Activated CD8-positive, alpha-beta memory T cell treated with anti-CD3 and anti-CD28 coated beads, Interleukin-2, amount 10 ng/mL, durations not matched to agents 7 days and 5 days (primary cell): ENCODE measurements around the gene FBXO39. TPM values are rescaled to one million over a fixed set of nuclear protein-coding genes. Genes with fewer than 3 reads are reported as not detected.
"Not testable (repeated sequence)": the region's sequence is repeated elsewhere in the genome, so short reads cannot be mapped to it uniquely, and the experiment has no call there.

Experiments used
- ATAC-seq: fragments of 150-1000 bp; cut with Tn5 transposase; one replicate; pipeline ENCODE4 v1.10.0; 2021; ENCODE audit warnings: moderate library complexity
- CTCF ChIA-PET: fragments of 350-600 bp; sonication (Branson Sonifier 250); formaldehyde crosslinking; loops from one replicate; lab custom pipeline; 2021; ENCODE audit warnings: antibody characterized with exemption; lab: Charles Lee
- DNase-seq: peaks from one replicate; pipeline ENCODE4 v3.0.0-alpha.2; 2020
- H3K27ac Mint-ChIP-seq: one replicate; pipeline ENCODE4 v1.8.0; 2021; ENCODE audit warnings: mild to moderate bottlenecking, mixed read lengths
- H3K27me3 Mint-ChIP-seq: one replicate; pipeline ENCODE4 v1.8.0; 2021; ENCODE audit warnings: mixed read lengths
- H3K36me3 Mint-ChIP-seq: one replicate; pipeline ENCODE4 v1.8.0; 2021; ENCODE audit warnings: mild to moderate bottlenecking, mixed read lengths
- H3K4me1 Mint-ChIP-seq: one replicate; pipeline ENCODE4 v1.8.0; 2021; ENCODE audit warnings: mixed read lengths
- H3K4me3 Mint-ChIP-seq: one replicate; pipeline ENCODE4 v1.8.0; 2021; ENCODE audit warnings: mild to moderate bottlenecking, moderate library complexity, mixed read lengths
- H3K9me3 Mint-ChIP-seq: one replicate; pipeline ENCODE4 v1.8.0; 2022; ENCODE audit warnings: low read depth, mixed read lengths
- total RNA-seq, 2 experiments: library from RNA; stranded (reverse); gene quantifications; one replicate each; pipeline ENCODE4 v1.2.3, GENCODE V29; 2021

Gene FBXO39
- total RNA-seq, 2 experiments from 2014 or later: 0.42 to 1.5 TPM

- DNase-seq (peak; percentile 5), ATAC-seq (no peak)
- Mint-ChIP-seq H3K4me1 (peaks cover 16% of the 10 kb centered on the region), H3K27me3 (peaks cover 45% of the 10 kb centered on the region), H3K27ac (no peak overlapping the region), H3K4me3 (no peak overlapping the region), H3K36me3 (no peaks in the 10 kb centered on the region), H3K9me3 (no peaks in the 10 kb centered on the region)
- CTCF ChIA-PET: interaction anchor here (1.5 kb wide), 1 partner anchor 131 kb away, joined by 4 read pairs; no protein-coding TSS in a partner anchor
These were observed 21.0 kb downstream of the FBXO39 start for GRCh38 chr17:6796887-6797490.

DNA sequence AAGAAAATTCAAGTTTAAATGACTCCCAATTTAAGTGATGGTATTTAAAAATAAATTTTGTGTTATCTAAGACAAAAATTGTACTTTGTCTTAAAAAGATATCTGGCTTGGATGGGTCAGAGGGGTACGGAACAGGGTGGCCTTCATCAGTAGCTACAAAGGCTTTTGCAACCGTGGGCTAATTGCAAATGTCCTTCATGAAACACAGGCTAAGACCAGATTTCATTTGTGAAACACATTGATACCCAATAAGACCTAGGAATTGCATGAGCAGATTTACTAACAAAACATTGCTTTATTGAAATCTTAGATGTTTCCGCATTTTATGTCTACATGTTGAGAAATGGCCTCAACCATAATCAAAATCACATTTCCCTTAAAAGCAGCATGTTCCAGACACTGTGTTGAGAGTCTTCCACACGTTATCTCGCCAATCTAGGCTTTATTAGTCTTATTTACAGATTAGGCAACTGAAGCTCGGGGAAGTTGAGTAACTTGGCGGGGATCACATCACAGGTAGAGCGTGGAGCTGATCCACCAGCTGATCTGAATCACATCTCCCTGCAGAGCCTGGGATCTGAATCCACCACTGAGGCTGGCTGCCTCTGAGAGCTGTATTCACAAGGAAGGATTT lies 21.8 kb downstream of the FBXO39 start:
- DNase-seq: peak; percentile 31
- no peak overlapping the region for H3K4me3 Mint-ChIP-seq
- ATAC-seq: no peak
- no peak overlapping the region for H3K27ac Mint-ChIP-seq
- H3K36me3 Mint-ChIP-seq: no peaks in the 10 kb centered on the region
- CTCF ChIA-PET: no interaction called here
- peaks cover 37% of the 10 kb centered on the region for H3K27me3 Mint-ChIP-seq
- H3K9me3 Mint-ChIP-seq: no peaks in the 10 kb centered on the region
- H3K4me1 Mint-ChIP-seq: peaks cover 12% of the 10 kb centered on the region

GRCh38 chr17:6799738-6800137 lies 23.7 kb downstream of the FBXO39 start:
- H3K27ac Mint-ChIP-seq: no peak overlapping the region
- no peaks in the 10 kb centered on the region for H3K9me3 Mint-ChIP-seq
- H3K4me1 Mint-ChIP-seq: peaks cover 2% of the 10 kb centered on the region
- DNase-seq (peak; percentile 9), ATAC-seq (no peak)
- CTCF ChIA-PET: interaction anchor here (1.7 to 2.0 kb wide), 2 partner anchors 26 to 133 kb away, joined by 4 to 5 read pairs; no protein-coding TSS in a partner anchor
- no peak overlapping the region for H3K4me3 Mint-ChIP-seq
- peaks cover 37% of the 10 kb centered on the region for H3K27me3 Mint-ChIP-seq
- H3K36me3 Mint-ChIP-seq: no peaks in the 10 kb centered on the region

- Mint-ChIP-seq H3K27me3 (peaks cover 42% of the 10 kb centered on the region), H3K9me3 (no peaks in the 10 kb centered on the region)
- CTCF ChIA-PET: interaction anchor here (0.9 to 2.0 kb wide), 6 partner anchors 26 to 327 kb away, joined by 3 to 6 read pairs (median 4); no protein-coding TSS in a partner anchor
These were observed 24.5 kb downstream of the FBXO39 start for GRCh38 chr17:6800422-6801027.

DNA sequence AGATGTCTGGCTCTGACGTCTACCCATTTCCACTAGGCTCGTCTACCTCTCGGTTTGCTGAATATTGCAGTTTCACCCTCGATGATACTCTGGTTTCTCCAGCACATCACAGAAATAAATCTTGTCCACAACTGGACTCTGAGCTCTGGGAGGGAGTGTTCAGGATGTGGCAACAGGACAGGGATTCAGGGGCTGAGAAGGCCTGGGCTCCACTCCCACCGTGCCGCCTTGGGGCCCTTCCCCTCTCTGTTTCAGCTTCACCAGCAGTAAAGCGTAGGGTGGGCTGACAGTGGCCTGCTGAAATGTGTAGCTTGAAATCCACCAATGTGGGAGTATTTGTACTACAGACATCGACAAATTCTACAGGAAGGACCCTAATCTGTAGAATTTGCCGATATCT lies 35.5 kb downstream of the FBXO39 start:
- no peaks in the 10 kb centered on the region for H3K9me3 Mint-ChIP-seq
- no peak overlapping the region for H3K27ac Mint-ChIP-seq
- peaks cover 22% of the 10 kb centered on the region for H3K27me3 Mint-ChIP-seq
- H3K4me3 Mint-ChIP-seq: no peak overlapping the region
- H3K36me3 Mint-ChIP-seq: no peaks in the 10 kb centered on the region
- DNase-seq: no peak
- H3K4me1 Mint-ChIP-seq: no peaks in the 10 kb centered on the region
- ATAC-seq: no peak
- CTCF ChIA-PET: no interaction called here

More at GRCh38 chr17:6800422-6801027, 24.5 kb downstream of the FBXO39 start:
- peaks cover 2% of the 10 kb centered on the region for H3K4me1 Mint-ChIP-seq
- H3K36me3 Mint-ChIP-seq: no peaks in the 10 kb centered on the region
- no peak overlapping the region for H3K4me3 Mint-ChIP-seq
- no peak overlapping the region for H3K27ac Mint-ChIP-seq
- DNase-seq (peak; percentile 44), ATAC-seq (no peak)

DNA sequence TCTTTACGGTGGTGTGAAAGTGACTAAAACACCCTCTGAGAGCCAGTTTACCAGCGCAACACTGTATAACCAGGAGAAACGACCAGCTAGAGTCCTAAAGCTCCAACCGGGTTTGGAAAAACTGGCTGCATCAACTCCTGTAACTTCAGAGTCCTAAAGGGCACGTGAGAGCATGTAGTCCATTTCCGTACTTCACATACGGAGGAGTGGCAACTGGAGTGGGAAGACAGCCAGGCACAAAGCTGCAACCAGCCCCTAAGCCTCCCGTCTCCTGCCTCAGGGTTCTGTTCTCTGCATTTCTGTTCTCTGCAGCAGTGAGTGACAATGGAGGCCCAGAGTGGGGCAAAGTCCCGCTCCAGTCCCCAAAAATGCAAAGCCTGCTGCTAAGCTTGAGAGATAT lies 36.3 kb downstream of the FBXO39 start:
- H3K9me3 Mint-ChIP-seq: no peaks in the 10 kb centered on the region
- CTCF ChIA-PET: interaction anchor here (1.3 kb wide), 1 partner anchor 31 kb away, joined by 4 read pairs; no protein-coding TSS in a partner anchor
- H3K27ac Mint-ChIP-seq: no peak overlapping the region
- no peak overlapping the region for H3K4me3 Mint-ChIP-seq
- ATAC-seq (no peak), DNase-seq (no peak)
- H3K36me3 Mint-ChIP-seq: no peaks in the 10 kb centered on the region
- H3K4me1 Mint-ChIP-seq: no peaks in the 10 kb centered on the region
- H3K27me3 Mint-ChIP-seq: peaks cover 21% of the 10 kb centered on the region

DNA sequence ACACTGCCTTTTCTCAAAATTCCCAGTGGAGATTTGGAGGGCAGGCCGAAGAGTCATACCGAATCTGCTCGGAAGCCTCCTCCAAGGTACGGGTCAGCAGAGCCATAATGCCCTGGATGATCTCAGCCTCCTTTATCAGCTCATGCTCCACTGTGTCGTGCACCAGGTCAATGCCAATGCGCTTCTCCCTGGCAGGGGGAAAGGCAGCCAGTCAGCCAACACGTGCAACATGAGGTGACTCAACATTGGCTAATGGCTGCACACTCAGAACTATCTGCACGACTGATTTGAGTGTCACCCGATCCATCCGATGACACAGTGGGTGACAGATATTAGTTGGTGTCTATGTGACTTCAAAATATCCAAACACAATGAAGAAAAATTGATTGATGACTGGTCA lies 39.8 kb downstream of the FBXO39 start:
- CTCF ChIA-PET: no interaction called here
- no peaks in the 10 kb centered on the region for H3K9me3 Mint-ChIP-seq
- DNase-seq: no peak
- H3K36me3 Mint-ChIP-seq: no peaks in the 10 kb centered on the region
- peaks cover 15% of the 10 kb centered on the region for H3K27me3 Mint-ChIP-seq
- ATAC-seq: no peak
- no peaks in the 10 kb centered on the region for H3K4me1 Mint-ChIP-seq
- H3K27ac Mint-ChIP-seq: no peak overlapping the region
- no peak overlapping the region for H3K4me3 Mint-ChIP-seq

DNA sequence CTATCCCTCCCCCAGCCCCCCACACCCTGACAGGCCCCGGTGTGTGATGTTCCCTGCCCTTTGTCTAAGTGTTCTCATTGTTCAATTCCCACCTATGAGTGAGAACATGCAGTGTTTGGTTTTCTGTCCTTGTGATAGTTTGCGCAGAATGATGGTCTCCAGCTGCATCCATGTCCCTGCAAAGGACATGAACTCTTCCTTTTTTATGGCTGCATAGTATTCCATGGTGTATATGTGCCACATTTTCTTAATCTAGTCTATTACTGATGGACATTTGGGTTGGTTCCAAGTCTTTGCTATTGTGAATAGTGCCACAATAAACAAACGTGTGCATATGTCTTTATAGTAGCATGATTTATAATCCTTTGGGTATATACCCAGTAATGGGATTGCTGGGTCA lies 40.4 kb downstream of the FBXO39 start:
- H3K4me1 Mint-ChIP-seq, DNase-seq, H3K36me3 Mint-ChIP-seq, H3K27ac Mint-ChIP-seq, H3K4me3 Mint-ChIP-seq, CTCF ChIA-PET, ATAC-seq, H3K9me3 Mint-ChIP-seq: not testable (repeated sequence)
- H3K27me3 Mint-ChIP-seq: peaks cover 20% of the 10 kb centered on the region

GRCh38 chr17:6818938-6819337 lies 42.9 kb downstream of the FBXO39 start:
- H3K9me3 Mint-ChIP-seq: no peaks in the 10 kb centered on the region
- no peak overlapping the region for H3K27ac Mint-ChIP-seq
- DNase-seq (no peak), ATAC-seq (no peak)
- H3K36me3 Mint-ChIP-seq: no peaks in the 10 kb centered on the region
- H3K4me3 Mint-ChIP-seq: no peak overlapping the region
- peaks cover 4% of the 10 kb centered on the region for H3K4me1 Mint-ChIP-seq
- H3K27me3 Mint-ChIP-seq: peaks cover 35% of the 10 kb centered on the region
- CTCF ChIA-PET: no interaction called here

GRCh38 chr17:6823011-6823442 lies 47.0 kb downstream of the FBXO39 start:
- H3K4me1 Mint-ChIP-seq: peaks cover 4% of the 10 kb centered on the region
- DNase-seq (no peak), ATAC-seq (no peak)
- H3K36me3 Mint-ChIP-seq: no peaks in the 10 kb centered on the region
- CTCF ChIA-PET: interaction anchor here (1.1 kb wide), 1 partner anchor 8 kb away, joined by 3 read pairs; the partner anchor contains the start of gene TEKT1
- H3K27me3 Mint-ChIP-seq: peaks cover 53% of the 10 kb centered on the region
- H3K9me3 Mint-ChIP-seq: no peaks in the 10 kb centered on the region
- no peak overlapping the region for H3K27ac Mint-ChIP-seq
- no peak overlapping the region for H3K4me3 Mint-ChIP-seq

- CTCF ChIA-PET: interaction anchor here (1.2 to 3.4 kb wide), 3 partner anchors 7 to 13 kb away, joined by 3 to 18 read pairs (median 3); no protein-coding TSS in a partner anchor
These were observed 54.5 kb downstream of the FBXO39 start for GRCh38 chr17:6830383-6830986.

GRCh38 chr17:6831661-6832263 lies 55.7 kb downstream of the FBXO39 start, which contains the start of gene TEKT1:
Gene TEKT1 (minus strand): TSS chr17:6831729. CDS start chr17:6830376, 1,353 bp downstream.
- H3K27me3 Mint-ChIP-seq: peaks cover 68% of the 10 kb centered on the region
- H3K4me3 Mint-ChIP-seq: peak within 1 kb of the TSS; percentile 56
- H3K4me1 Mint-ChIP-seq: peaks cover 5% of the 10 kb centered on the region
- H3K36me3 Mint-ChIP-seq: no peaks in the 10 kb centered on the region
- H3K27ac Mint-ChIP-seq: no peak within 1 kb of the TSS
- ATAC-seq (peak; percentile 91), DNase-seq (peak; percentile 82)
- H3K9me3 Mint-ChIP-seq: no peaks in the 10 kb centered on the region
- CTCF ChIA-PET: interaction anchor here (1.4 to 3.4 kb wide), 2 partner anchors 8 to 11 kb away, joined by 3 to 18 read pairs; no protein-coding TSS in a partner anchor

More at GRCh38 chr17:6830383-6830986, 54.5 kb downstream of the FBXO39 start:
- H3K27ac Mint-ChIP-seq: no peak overlapping the region
- H3K4me3 Mint-ChIP-seq: no peak overlapping the region
- no peak for ATAC-seq
- peaks cover 5% of the 10 kb centered on the region for H3K4me1 Mint-ChIP-seq
- H3K27me3 Mint-ChIP-seq: peaks cover 66% of the 10 kb centered on the region
- no peaks in the 10 kb centered on the region for H3K36me3 Mint-ChIP-seq
- no peak for DNase-seq
- no peaks in the 10 kb centered on the region for H3K9me3 Mint-ChIP-seq
